ENCODE measurements around the gene FOXK1.

GRCh38 chr7:4779118-4779517, 97.0 kb downstream of the FOXK1 start:
- TF ChIP-seq TCF7 (IDR thresholded peaks at IDR 0.05; ENCODE audit: borderline replicate concordance) = no peak
- TF ChIP-seq CTCF (IDR thresholded peaks at IDR 0.05 in 2 of 3, conservative IDR thresholded peaks at IDR 0.05 in 1 of 3; ENCODE audit: insufficient read depth in 2 of 3, low read depth in 1 of 3, low read length in 3 of 3) = no peak
- no peak for TF ChIP-seq EGR1 (conservative IDR thresholded peaks at IDR 0.05)

Measured in K562 (cell line).